Calu3 (cell line): Measurements from ENCODE around the gene CD81. TPM values are rescaled to one million over a fixed set of nuclear protein-coding genes. Genes with fewer than 3 reads are reported as not detected.

Experiments used
- BruUV-seq: library from RNA; stranded (reverse); fragments of 400-500 nt; replicated peaks from 2 replicates; lab custom pipeline; 2021; lab: Mats Ljungman, UMichigan
- CTCF ChIA-PET: fragments of 300-600 bp; sonication (Branson Sonifier 250); formaldehyde crosslinking; loops from one replicate; lab custom pipeline; 2022; ENCODE audit warnings: antibody characterized with exemption; lab: Charles Lee
- DNase-seq: peaks from one replicate; pipeline ENCODE4 v3.0.0; 2022
- H3K27ac Mint-ChIP-seq: one replicate; pipeline ENCODE4 v1.8.0; 2022; ENCODE audit warnings: mixed read lengths; ENCODE audit not compliant: unreplicated experiment
- H3K27me3 Mint-ChIP-seq: one replicate; pipeline ENCODE4 v1.8.0; 2022; ENCODE audit warnings: mixed read lengths; ENCODE audit not compliant: unreplicated experiment
- H3K36me3 Mint-ChIP-seq: one replicate; pipeline ENCODE4 v1.8.0; 2022; ENCODE audit warnings: mild to moderate bottlenecking, moderate library complexity, mixed read lengths; ENCODE audit not compliant: insufficient read depth, unreplicated experiment
- H3K4me1 Mint-ChIP-seq: one replicate; pipeline ENCODE4 v1.8.0; 2022; ENCODE audit warnings: mild to moderate bottlenecking, low read depth, mixed read lengths; ENCODE audit not compliant: unreplicated experiment
- H3K4me3 Mint-ChIP-seq: one replicate; pipeline ENCODE4 v1.8.0; 2022; ENCODE audit warnings: mild to moderate bottlenecking, low read depth, moderate library complexity, mixed read lengths; ENCODE audit not compliant: unreplicated experiment
- H3K9me3 Mint-ChIP-seq: one replicate; pipeline ENCODE4 v1.8.0; 2022; ENCODE audit warnings: low read depth, mixed read lengths; ENCODE audit not compliant: unreplicated experiment
- intact Hi-C: fragments of 100-400 bp; cut with micrococcal nuclease; formaldehyde crosslinking; loops from one replicate; pipeline ENCODE4 v1.10.0; 2022; ENCODE audit not compliant: unreplicated experiment
- total RNA-seq: library from RNA; stranded (reverse); gene quantifications from 2 replicates; pipeline ENCODE4 v1.2.3, GENCODE V29; 2022
- TF ChIP-seq, protein P1 (sequence below): fragments of 200-600 bp; IDR thresholded peaks from one replicate; pipeline ENCODE4 v1.8.0; 2022; ENCODE audit warnings: antibody characterized with exemption; ENCODE audit not compliant: unreplicated experiment

Gene CD81
- total RNA-seq, 1 experiment from 2014 or later = 283 TPM

DNA sequence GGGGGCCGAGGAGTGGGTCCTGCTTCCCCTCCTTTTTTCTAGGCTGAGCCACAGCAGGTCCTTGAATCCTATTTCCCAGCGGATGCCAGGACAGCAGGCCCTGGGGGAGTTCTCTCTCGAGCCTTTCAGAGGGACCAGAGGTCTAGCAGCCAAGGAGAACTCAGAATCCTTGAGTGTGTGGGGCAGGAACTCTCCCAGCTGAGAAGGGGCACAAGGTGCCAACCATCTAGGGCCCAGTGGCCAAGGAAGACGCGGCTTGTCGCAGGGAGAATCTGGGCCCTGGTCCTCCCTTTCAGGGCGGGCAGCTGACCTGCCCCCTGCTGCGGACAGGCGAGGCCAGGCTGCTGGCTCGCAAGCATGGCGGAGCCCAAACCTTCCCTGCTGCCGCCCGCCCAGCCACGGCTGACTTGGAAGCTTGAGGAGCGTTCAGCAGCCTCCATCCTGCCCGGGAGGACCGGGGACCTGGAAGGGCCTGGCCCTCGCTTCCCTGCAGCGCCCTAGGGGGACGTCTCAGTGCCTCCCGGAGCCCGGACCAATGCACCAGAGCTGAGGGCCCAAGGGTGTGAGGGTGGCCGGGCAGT, 22.5 kb downstream of the CD81 start:
- Mint-ChIP-seq H3K27ac (peak overlapping the region; percentile 91), H3K27me3 (no peaks in the 10 kb centered on the region), H3K36me3 (peaks cover 57% of the 10 kb centered on the region), H3K9me3 (no peaks in the 10 kb centered on the region), H3K4me1 (no peaks in the 10 kb centered on the region), H3K4me3 (peak overlapping the region; percentile 98)
- intact Hi-C loops = no loop called here
- CTCF ChIA-PET = interaction anchor here (1.4 to 3.2 kb wide), 2 partner anchors 95 to 213 kb away, joined by 7 to 23 read pairs; no protein-coding TSS in a partner anchor
- peak; percentile 29 for DNase-seq
- BruUV-seq = TSS peak; percentile 77
- TF ChIP-seq, protein P1, sequence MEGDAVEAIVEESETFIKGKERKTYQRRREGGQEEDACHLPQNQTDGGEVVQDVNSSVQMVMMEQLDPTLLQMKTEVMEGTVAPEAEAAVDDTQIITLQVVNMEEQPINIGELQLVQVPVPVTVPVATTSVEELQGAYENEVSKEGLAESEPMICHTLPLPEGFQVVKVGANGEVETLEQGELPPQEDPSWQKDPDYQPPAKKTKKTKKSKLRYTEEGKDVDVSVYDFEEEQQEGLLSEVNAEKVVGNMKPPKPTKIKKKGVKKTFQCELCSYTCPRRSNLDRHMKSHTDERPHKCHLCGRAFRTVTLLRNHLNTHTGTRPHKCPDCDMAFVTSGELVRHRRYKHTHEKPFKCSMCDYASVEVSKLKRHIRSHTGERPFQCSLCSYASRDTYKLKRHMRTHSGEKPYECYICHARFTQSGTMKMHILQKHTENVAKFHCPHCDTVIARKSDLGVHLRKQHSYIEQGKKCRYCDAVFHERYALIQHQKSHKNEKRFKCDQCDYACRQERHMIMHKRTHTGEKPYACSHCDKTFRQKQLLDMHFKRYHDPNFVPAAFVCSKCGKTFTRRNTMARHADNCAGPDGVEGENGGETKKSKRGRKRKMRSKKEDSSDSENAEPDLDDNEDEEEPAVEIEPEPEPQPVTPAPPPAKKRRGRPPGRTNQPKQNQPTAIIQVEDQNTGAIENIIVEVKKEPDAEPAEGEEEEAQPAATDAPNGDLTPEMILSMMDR = no peak

DNA sequence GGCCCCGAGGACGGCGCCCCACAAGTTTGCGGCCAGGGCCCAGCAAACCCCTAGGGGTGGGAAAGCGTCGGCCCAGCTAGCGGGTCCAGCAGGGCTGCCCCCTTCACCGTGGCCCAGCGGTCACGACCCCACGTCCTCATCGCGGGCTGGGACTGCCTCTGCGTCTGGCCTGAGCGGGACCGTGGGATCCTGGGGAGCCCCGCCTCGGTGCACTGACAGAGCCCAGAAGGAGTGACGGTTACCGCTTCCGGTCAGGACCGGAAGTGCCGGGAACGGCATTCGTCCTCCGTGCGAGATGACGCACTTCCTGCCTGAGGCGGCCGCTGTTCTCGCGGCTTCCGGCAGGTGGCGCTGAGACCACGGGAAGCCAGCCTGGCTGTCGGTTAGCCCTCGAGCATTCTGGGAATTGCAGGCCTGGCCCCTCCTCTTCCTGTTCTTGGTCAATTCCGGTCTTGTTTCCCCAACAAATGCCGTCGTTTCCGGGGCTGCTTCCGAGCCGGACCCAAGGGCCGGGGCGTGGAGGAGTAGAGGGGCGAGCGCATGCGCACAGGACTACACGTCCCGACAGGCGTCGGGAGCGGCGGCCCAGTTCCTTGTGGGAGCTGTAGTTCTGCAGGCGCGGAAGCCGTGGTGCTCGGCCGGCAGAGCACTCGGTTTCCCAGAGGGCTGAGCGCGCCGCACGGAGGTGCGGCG, 23.1 kb downstream of the CD81 start, which contains the start of gene TSSC4:
TSS of gene TSSC4 (plus strand) at position 682 of the 693 bp plus-strand sequence. CDS start 1,884 bp downstream, outside the sequence.
- H3K27ac Mint-ChIP-seq = peak within 1 kb of the TSS; percentile 91
- no TSS peak for BruUV-seq

DNA sequence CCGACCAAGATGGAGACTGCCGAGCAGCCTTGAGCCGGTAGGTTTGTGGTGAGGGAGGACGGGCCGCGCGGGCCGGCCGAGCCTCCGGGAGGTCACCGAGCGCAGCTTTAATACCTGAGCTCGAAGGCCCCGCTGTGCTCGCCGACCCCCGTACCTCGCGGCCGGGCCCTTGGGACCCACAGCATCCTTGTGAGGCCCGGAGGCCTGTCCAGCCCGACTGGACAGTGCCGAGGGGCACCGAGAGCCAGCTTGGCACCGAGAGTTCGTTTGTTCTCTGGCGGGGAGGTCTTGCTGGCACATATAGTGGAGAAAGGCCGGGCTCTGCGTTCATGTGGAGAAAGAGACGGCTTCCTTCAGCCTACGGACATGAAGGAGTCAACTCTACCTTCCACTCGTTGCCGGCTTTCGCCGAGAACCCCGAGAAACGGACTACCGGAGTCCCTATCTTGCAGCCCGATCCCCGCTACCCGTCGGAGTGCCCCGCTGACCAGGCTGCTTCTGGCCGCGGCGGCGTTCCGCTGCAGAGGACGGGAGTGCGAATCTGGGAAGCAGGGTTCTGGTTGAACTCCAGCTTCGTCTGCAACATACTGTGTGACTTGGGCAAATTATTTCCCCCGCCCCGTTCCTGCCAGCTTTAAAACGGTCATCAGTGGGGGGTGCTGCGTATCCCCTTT, 23.8 kb downstream of the CD81 start:
- CTCF ChIA-PET = interaction anchor here (0.6 to 3.2 kb wide), 17 partner anchors 13 to 734 kb away, joined by 3 to 23 read pairs (median 6); partner anchors contain the start of gene CD81
- Mint-ChIP-seq H3K27me3 (no peaks in the 10 kb centered on the region), H3K9me3 (no peaks in the 10 kb centered on the region), H3K4me1 (no peaks in the 10 kb centered on the region), H3K4me3 (peak overlapping the region; percentile 98), H3K27ac (peak overlapping the region; percentile 91), H3K36me3 (peaks cover 66% of the 10 kb centered on the region)
- no peak for DNase-seq
- intact Hi-C loops = no loop called here
- BruUV-seq = TSS peak; percentile 76
- TF ChIP-seq, protein P1 = no peak

More for the DNA sequence above, 23.1 kb downstream of the CD81 start, which contains the start of gene TSSC4:
- TF ChIP-seq, protein P1 = peak; percentile 92
- Mint-ChIP-seq H3K27me3 (no peaks in the 10 kb centered on the region), H3K36me3 (peaks cover 61% of the 10 kb centered on the region), H3K9me3 (no peaks in the 10 kb centered on the region), H3K4me3 (peak within 1 kb of the TSS; percentile 98), H3K4me1 (no peaks in the 10 kb centered on the region)
- DNase-seq = peak; percentile 98
- CTCF ChIA-PET = interaction anchor here (0.6 to 3.2 kb wide), 16 partner anchors 13 to 733 kb away, joined by 3 to 23 read pairs (median 6); partner anchors contain the start of gene CD81
- intact Hi-C loops = no loop called here

DNA sequence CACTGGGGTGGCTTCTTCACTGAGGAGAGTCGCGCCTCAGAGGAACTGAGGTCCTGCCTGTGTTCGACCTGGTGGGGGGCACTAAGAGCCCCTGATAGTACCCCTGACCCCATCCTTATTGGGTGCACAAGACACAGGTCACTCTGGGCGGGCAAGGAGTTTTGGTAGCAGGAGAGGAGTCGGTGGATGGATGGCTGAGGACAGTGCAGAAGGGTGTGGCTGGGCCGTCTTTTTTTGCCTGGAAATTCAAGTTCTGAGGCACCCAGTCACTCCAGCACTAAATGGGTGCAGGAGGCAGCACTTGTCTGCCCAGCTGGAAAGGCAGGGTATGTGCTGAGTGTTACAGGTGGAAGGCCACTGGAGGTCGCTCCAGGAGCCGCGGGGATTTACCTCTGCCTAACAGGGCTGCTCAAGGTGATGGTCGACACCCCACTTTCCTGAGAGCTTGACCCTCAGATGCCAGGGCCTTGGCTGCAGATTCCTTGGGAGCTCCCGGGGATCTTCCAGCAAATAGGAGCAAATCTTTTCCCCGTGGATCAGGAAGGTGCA, 24.4 kb downstream of the CD81 start:
- intact Hi-C loops = no loop called here
- H3K9me3 Mint-ChIP-seq = no peaks in the 10 kb centered on the region
- TF ChIP-seq, protein P1 = no peak
- H3K4me1 Mint-ChIP-seq = no peaks in the 10 kb centered on the region
- BruUV-seq = no TSS peak
- peak overlapping the region; percentile 98 for H3K4me3 Mint-ChIP-seq
- H3K27ac Mint-ChIP-seq = peak overlapping the region; percentile 91
- H3K27me3 Mint-ChIP-seq = peaks cover under 1% of the 10 kb centered on the region
- no peak for DNase-seq
- peaks cover 60% of the 10 kb centered on the region for H3K36me3 Mint-ChIP-seq
- CTCF ChIA-PET = interaction anchor here (0.6 to 1.5 kb wide), 3 partner anchors 18 to 177 kb away, joined by 3 to 9 read pairs (median 5); partner anchors contain the start of gene CD81
